GM12801 (cell line): ENCODE data around the gene LBH.

Source experiments
- TF ChIP-seq, protein P1 (sequence below): IDR thresholded peaks from one replicate; pipeline ENCODE4 v1.5.1; 2011; ENCODE audit warnings: control low read depth; ENCODE audit not compliant: insufficient read length; ENCODE audit errors: extremely low read depth

Gene LBH

GRCh38 chr2:30261695-30262211, 30.4 kb downstream of the LBH start:
- TF ChIP-seq, protein P1, sequence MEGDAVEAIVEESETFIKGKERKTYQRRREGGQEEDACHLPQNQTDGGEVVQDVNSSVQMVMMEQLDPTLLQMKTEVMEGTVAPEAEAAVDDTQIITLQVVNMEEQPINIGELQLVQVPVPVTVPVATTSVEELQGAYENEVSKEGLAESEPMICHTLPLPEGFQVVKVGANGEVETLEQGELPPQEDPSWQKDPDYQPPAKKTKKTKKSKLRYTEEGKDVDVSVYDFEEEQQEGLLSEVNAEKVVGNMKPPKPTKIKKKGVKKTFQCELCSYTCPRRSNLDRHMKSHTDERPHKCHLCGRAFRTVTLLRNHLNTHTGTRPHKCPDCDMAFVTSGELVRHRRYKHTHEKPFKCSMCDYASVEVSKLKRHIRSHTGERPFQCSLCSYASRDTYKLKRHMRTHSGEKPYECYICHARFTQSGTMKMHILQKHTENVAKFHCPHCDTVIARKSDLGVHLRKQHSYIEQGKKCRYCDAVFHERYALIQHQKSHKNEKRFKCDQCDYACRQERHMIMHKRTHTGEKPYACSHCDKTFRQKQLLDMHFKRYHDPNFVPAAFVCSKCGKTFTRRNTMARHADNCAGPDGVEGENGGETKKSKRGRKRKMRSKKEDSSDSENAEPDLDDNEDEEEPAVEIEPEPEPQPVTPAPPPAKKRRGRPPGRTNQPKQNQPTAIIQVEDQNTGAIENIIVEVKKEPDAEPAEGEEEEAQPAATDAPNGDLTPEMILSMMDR, result no peak

- TF ChIP-seq, protein P1, result no peak
Observed at GRCh38 chr2:30262716-30263309, 31.5 kb downstream of the LBH start.

DNA sequence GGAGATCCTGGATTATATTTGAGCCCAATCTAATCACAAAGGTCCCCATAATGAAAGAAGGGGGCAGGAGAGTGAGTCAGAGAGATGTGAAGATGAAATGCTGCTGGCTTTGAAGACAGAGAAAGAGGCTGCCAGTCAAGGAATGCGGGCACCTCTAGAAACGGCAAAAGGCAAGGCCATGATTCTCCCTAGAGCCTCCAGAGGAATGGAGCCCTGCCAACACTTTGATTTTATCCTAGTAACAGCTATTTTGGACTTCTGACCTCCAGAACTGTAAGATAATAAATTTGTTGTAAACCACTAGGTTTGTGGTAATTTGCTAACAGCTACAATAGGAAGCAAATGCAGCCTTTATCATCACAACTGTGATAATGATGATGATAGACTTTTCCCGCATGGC, 32.9 kb downstream of the LBH start:
- TF ChIP-seq, protein P1, result no peak

- TF ChIP-seq, protein P1, result no peak
Observed at GRCh38 chr2:30265052-30266015, 34.0 kb downstream of the LBH start.

GRCh38 chr2:30266051-30266621, 34.8 kb downstream of the LBH start:
- TF ChIP-seq, protein P1, result no peak

DNA sequence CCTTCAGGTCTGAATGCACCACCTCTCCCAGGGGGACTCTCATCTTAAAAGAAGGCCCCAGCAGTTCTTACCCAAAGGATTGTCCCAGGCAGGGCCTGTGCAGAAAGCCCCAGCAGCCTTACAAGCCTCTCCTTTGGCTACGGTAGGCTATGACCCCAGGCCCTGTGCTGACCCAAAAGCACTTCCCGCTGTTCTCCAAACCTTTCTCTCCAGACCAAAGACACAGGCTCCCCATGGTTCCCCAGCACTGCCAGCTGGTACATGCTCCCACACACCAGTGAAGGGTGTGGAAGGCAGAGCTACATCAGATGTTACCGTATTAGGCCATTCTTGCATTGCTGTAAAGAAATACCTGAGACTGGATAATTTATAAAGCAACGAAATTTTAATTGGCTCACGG, 35.4 kb downstream of the LBH start:
- TF ChIP-seq, protein P1, result no peak

- TF ChIP-seq, protein P1, result no peak
Observed at GRCh38 chr2:30267161-30267975, 36.0 kb downstream of the LBH start.
